RWPE2 (cell line): ENCODE measurements around the gene ZKSCAN4.

Source experiments
- ATAC-seq: fragments of 200-7000 bp; cut with Tn5 transposase; 3 replicates; pipeline ENCODE4 v1.9.1; 2021; ENCODE audit warnings: low read depth
- DNase-seq: peaks from one replicate; pipeline ENCODE4 v3.0.0-alpha.2; 2020; ENCODE audit warnings: low spot score
- H3K27ac ChIP-seq: fragments of 450-650 bp; 2 replicates; pipeline ENCODE4 v1.5.1; 2017; ENCODE audit warnings: mild to moderate bottlenecking; ENCODE audit not compliant: poor library complexity, severe bottlenecking
- H3K27me3 ChIP-seq: fragments of 250-450 bp; sonication (Bioruptor Pico); 2 replicates; pipeline ENCODE4 v1.5.1; 2021; ENCODE audit warnings: mild to moderate bottlenecking, moderate library complexity; ENCODE audit not compliant: insufficient read depth, poor library complexity, severe bottlenecking
- H3K36me3 ChIP-seq: fragments of 250-450 bp; sonication (Bioruptor Pico); 2 replicates; pipeline ENCODE4 v1.5.1; 2020; ENCODE audit warnings: low read depth, mild to moderate bottlenecking, moderate library complexity
- H3K4me1 ChIP-seq: fragments of 250-450 bp; sonication (Bioruptor Pico); 2 replicates; pipeline ENCODE4 v1.5.1; 2021; ENCODE audit warnings: mild to moderate bottlenecking, moderate library complexity; ENCODE audit not compliant: insufficient read depth, poor library complexity, severe bottlenecking
- H3K4me3 ChIP-seq: fragments of 250-450 bp; sonication (Bioruptor Pico); 2 replicates; pipeline ENCODE4 v1.5.1; 2021; ENCODE audit warnings: mild to moderate bottlenecking, moderate library complexity; ENCODE audit not compliant: severe bottlenecking
- H3K9me3 ChIP-seq: fragments of 250-450 bp; sonication (Bioruptor Pico); 2 replicates; pipeline ENCODE4 v1.5.1; 2021; ENCODE audit warnings: mild to moderate bottlenecking, moderate library complexity; ENCODE audit not compliant: severe bottlenecking
- CTCF ChIP-seq: fragments of 450-650 bp; IDR thresholded peaks from one replicate; pipeline ENCODE4 v1.5.1; 2017; ENCODE audit warnings: mild to moderate bottlenecking, moderate library complexity; ENCODE audit not compliant: poor library complexity, severe bottlenecking

Gene ZKSCAN4

DNA sequence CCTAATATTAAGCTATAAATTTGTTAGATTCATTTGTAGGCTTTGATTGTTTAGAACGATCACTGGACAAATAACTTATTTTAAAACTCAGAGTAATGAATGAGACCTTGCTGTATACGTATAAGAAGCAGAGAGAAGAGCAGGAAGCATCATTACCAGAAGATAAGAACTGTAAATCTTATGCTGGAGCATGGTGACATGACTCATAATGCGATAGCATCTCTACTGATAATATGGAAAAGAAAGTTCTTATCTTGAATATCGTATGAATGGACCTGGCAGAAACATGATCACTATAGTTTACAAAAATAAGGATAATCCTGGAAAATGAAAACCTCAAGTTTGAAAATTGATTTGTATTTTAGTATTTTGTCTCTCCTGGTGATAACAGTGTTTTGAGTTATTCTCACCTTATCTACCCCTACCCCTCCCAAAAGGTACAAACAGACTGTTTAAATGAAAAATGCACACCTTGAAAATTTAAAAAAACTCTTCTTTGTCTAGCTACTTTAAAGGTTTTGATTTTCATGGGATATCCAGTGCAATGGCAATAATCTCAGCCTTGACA, 12.8 kb upstream of the ZKSCAN4 start:
- 0 out of 2 replicates have a peak, but pooled peaks cover 8% of the 10 kb centered on the region for H3K36me3 ChIP-seq
- no peaks in the 10 kb centered on the region for H3K9me3 ChIP-seq
- peaks cover 23% of the 10 kb centered on the region for H3K4me1 ChIP-seq
- H3K27ac ChIP-seq = no peak overlapping the region
- ATAC-seq = no peak
- DNase-seq = no peak
- H3K4me3 ChIP-seq = no peak overlapping the region
- H3K27me3 ChIP-seq = no peaks in the 10 kb centered on the region
- TF ChIP-seq CTCF = no peak

DNA sequence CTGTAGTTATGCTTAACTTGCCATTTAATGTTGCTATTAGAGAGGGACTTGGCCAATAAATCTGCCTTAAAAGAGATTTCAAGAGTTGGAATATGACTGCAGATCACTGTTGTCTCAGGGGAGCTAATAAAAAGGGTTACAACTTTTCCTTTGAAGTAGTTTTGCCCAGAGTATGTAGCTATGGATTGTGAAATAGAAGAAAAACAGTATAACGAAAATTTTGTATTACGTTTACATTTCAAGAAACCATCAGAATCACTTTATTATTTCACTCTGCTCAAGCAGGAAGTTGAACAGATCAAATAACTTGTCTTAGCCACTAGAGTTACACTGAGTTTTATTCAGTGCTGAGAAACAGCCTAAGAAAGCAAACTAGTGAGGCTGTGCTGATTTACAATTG, 11.9 kb upstream of the ZKSCAN4 start:
- H3K9me3 ChIP-seq = no peaks in the 10 kb centered on the region
- peaks cover 15% of the 10 kb centered on the region for H3K4me1 ChIP-seq
- TF ChIP-seq CTCF = no peak
- no peak for ATAC-seq
- H3K36me3 ChIP-seq = no peaks in the 10 kb centered on the region
- no peak overlapping the region for H3K27ac ChIP-seq
- H3K27me3 ChIP-seq = no peaks in the 10 kb centered on the region
- DNase-seq = no peak
- H3K4me3 ChIP-seq = no peak overlapping the region

GRCh38 chr6:28258877-28259777, 7.1 kb upstream of the ZKSCAN4 start, which contains the start of gene NKAPL:
Gene NKAPL, plus strand, starts transcription at chr6:28259297. Its CDS starts 75 bp downstream, at chr6:28259372.
- H3K36me3 ChIP-seq = no peaks in the 10 kb centered on the region
- no peak for TF ChIP-seq CTCF
- no peaks in the 10 kb centered on the region for H3K4me1 ChIP-seq
- no peak within 1 kb of the TSS for H3K4me3 ChIP-seq
- no peak within 1 kb of the TSS for H3K27ac ChIP-seq
- no peak for DNase-seq
- H3K27me3 ChIP-seq = no peaks in the 10 kb centered on the region
- no peak for ATAC-seq
- H3K9me3 ChIP-seq = no peaks in the 10 kb centered on the region

DNA sequence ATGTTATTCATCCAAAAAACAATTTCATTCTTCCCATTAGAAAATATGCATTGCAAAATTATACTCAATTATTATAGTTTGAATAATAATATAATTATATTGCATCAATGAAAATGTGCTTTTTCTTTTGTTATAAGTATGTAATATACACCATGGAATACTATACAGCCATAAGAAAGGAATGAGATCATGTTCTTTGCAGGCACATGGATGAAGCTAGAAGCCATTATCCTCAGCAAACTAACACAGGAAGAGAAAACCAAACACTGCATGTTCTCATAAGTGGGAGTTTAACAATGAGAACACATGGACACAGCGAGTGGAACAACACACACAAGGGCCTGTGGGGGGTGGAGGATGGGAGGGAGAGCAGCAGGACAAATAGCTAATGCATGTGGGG, 5.0 kb upstream of the ZKSCAN4 start:
- Histone ChIP-seq H3K27ac (no peak overlapping the region), H3K27me3 (no peaks in the 10 kb centered on the region), H3K9me3 (no peaks in the 10 kb centered on the region), H3K4me1 (peaks cover 5% of the 10 kb centered on the region), H3K4me3 (no peak overlapping the region), H3K36me3 (no peaks in the 10 kb centered on the region)
- no peak for TF ChIP-seq CTCF
- ATAC-seq (no peak), DNase-seq (no peak)
